Left ventricle myocardium inferior (tissue), 1 donor: Measurements from ENCODE around the gene PLA2G2C. TPM values are rescaled to one million over a fixed set of nuclear protein-coding genes. Genes with fewer than 3 reads are reported as not detected.

Experiments
- DNase-seq: peaks from one replicate; pipeline ENCODE4 v3.0.0-alpha.2; 2020
- H3K27ac ChIP-seq: fragments of 200-600 bp; replicated peaks from 2 replicates; pipeline ENCODE4 v1.8.0; 2021
- H3K27me3 ChIP-seq: fragments of 200-600 bp; 2 replicates; pipeline ENCODE4 v1.8.0; 2021; ENCODE audit warnings: low read depth
- H3K36me3 ChIP-seq: fragments of 200-600 bp; 2 replicates; pipeline ENCODE4 v1.8.0; 2021
- H3K4me1 ChIP-seq: fragments of 200-600 bp; 2 replicates; pipeline ENCODE4 v1.8.0; 2021
- H3K4me3 ChIP-seq: fragments of 200-600 bp; 2 replicates; pipeline ENCODE4 v1.8.0; 2021; ENCODE audit warnings: mild to moderate bottlenecking, moderate library complexity
- H3K9me3 ChIP-seq: fragments of 200-600 bp; replicated peaks from 2 replicates; pipeline ENCODE4 v1.8.0; 2021
- CTCF ChIP-seq: fragments of 200-600 bp; IDR thresholded peaks from 2 replicates; pipeline ENCODE4 v1.8.0; 2021; ENCODE audit warnings: antibody characterized with exemption, mild to moderate bottlenecking, borderline replicate concordance
- intact Hi-C: fragments of 100-400 bp; cut with micrococcal nuclease; formaldehyde crosslinking; loops from one replicate; pipeline ENCODE4 v1.11.0; 2022
- total RNA-seq: library from RNA; stranded (reverse); fragmentation: NEBNext Ultra II Directional; extraction: Animal tissue kit (Norgen Biotek cat#: 25700); gene quantifications from one replicate; pipeline ENCODE4 v1.2.1, GENCODE V29; 2021
- donor health status: DM: no; HTN: yes; CAD: no; lungs with severe emphysema.

Gene PLA2G2C
- total RNA-seq, 1 donor from 2014 or later, result not detected

GRCh38 chr1:20229171-20229570 lies 42.9 kb upstream of the PLA2G2C start:
- Histone ChIP-seq H3K36me3 (no peaks in the 10 kb centered on the region), H3K4me1 (peaks cover 8% of the 10 kb centered on the region), H3K4me3 (no peak overlapping the region), H3K9me3 (no peaks in the 10 kb centered on the region), H3K27me3 (peaks cover 98% of the 10 kb centered on the region), H3K27ac (no peak overlapping the region)
- intact Hi-C loops, result no loop called here
- no peak for TF ChIP-seq CTCF
- DNase-seq, result no peak

GRCh38 chr1:20228314-20228825 lies 42.1 kb upstream of the PLA2G2C start:
- no peak overlapping the region for H3K27ac ChIP-seq
- peaks cover 99% of the 10 kb centered on the region for H3K27me3 ChIP-seq
- H3K9me3 ChIP-seq, result no peaks in the 10 kb centered on the region
- no peaks in the 10 kb centered on the region for H3K4me1 ChIP-seq
- no peak overlapping the region for H3K4me3 ChIP-seq
- no peaks in the 10 kb centered on the region for H3K36me3 ChIP-seq
- intact Hi-C loops, result no loop called here
- no peak for TF ChIP-seq CTCF
- DNase-seq, result no peak

DNA sequence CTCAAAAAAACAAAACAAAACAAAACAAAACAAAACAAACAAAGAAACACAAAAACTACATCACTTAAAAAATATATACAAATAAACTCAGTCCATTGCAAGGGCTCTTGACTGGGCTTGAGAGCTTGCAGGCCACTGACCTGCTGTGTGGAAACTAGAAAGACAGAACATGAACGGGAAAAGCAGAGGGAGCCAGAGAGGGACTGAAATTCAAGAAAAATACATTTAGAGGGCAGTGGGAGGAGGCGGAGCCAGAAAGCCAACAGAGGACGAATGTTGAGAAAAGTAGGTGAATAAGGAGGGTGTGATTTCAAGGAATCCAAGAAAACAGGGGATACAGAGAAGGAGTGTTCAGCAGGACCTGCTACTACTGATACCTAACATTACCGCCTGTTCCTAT lies 41.4 kb upstream of the PLA2G2C start:
- DNase-seq, result no peak
- no peaks in the 10 kb centered on the region for H3K36me3 ChIP-seq
- no peak for TF ChIP-seq CTCF
- H3K9me3 ChIP-seq, result no peaks in the 10 kb centered on the region
- no peaks in the 10 kb centered on the region for H3K4me1 ChIP-seq
- no peak overlapping the region for H3K4me3 ChIP-seq
- intact Hi-C loops, result no loop called here
- peaks cover 99% of the 10 kb centered on the region for H3K27me3 ChIP-seq
- no peak overlapping the region for H3K27ac ChIP-seq

- Histone ChIP-seq H3K4me1 (no peaks in the 10 kb centered on the region), H3K27ac (no peak overlapping the region), H3K9me3 (no peaks in the 10 kb centered on the region), H3K27me3 (peaks cover 89% of the 10 kb centered on the region), H3K4me3 (no peak overlapping the region), H3K36me3 (no peaks in the 10 kb centered on the region)
- no peak for DNase-seq
- no peak for TF ChIP-seq CTCF
- intact Hi-C loops, result no loop called here
These were observed 38.2 kb upstream of the PLA2G2C start for GRCh38 chr1:20224546-20224945.

- no peaks in the 10 kb centered on the region for H3K9me3 ChIP-seq
- no peaks in the 10 kb centered on the region for H3K36me3 ChIP-seq
- intact Hi-C loops, result no loop called here
- no peak for TF ChIP-seq CTCF
- no peak overlapping the region for H3K27ac ChIP-seq
- no peaks in the 10 kb centered on the region for H3K4me1 ChIP-seq
- H3K4me3 ChIP-seq, result no peak overlapping the region
- H3K27me3 ChIP-seq, result peaks cover 81% of the 10 kb centered on the region
- no peak for DNase-seq
These were observed 37.5 kb upstream of the PLA2G2C start for GRCh38 chr1:20223551-20224419.
